ENCODE results near the gene AKAP8. TPM values are rescaled to one million over a fixed set of nuclear protein-coding genes. Genes with fewer than 3 reads are reported as not detected.

AKAP8 gene
- total and polyA plus RNA-seq, 5 donors, result 9.3 to 24.9 (median 19.2) TPM

DNA sequence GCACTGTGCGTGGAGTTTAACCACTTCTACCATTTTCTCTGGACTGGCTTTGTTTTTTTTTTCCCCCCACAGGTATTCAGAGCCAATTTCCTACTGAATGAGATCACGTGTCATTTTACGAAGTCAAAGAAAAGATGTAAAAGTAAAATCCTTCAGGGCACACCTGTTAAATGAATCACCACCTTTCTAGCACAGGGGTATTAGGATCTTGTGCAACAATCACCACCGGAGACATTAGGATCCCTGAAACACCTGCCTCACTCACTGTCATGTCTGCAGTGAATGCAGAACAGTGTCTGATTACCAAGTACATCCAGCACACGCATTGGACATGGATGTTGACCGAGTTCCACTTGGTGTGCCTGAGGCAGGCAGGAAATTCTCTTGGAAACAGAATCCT lies 64.5 kb downstream of the AKAP8 start:
- peaks cover 29% of the 10 kb centered on the region for H3K4me1 ChIP-seq (ENCODE audit: control insufficient read depth, insufficient read depth, low read length)
- H3K4me3 ChIP-seq (ENCODE audit: low read length), result no peak overlapping the region
- ATAC-seq, result no peak
- no peak overlapping the region for H3K27ac ChIP-seq (ENCODE audit: low read length)
- H3K9me3 ChIP-seq (ENCODE audit: control insufficient read depth, low read length), result no peaks in the 10 kb centered on the region
- peak in 1 of 3 donors; percentile 5 for DNase-seq
- intact Hi-C loops (cut with DNase I), result no loop called here
- H3K27me3 ChIP-seq (ENCODE audit: control insufficient read depth, insufficient read depth), result no peaks in the 10 kb centered on the region
- WGBS, result 76% methylated on average over 6 of the region's 6 CpGs

DNA sequence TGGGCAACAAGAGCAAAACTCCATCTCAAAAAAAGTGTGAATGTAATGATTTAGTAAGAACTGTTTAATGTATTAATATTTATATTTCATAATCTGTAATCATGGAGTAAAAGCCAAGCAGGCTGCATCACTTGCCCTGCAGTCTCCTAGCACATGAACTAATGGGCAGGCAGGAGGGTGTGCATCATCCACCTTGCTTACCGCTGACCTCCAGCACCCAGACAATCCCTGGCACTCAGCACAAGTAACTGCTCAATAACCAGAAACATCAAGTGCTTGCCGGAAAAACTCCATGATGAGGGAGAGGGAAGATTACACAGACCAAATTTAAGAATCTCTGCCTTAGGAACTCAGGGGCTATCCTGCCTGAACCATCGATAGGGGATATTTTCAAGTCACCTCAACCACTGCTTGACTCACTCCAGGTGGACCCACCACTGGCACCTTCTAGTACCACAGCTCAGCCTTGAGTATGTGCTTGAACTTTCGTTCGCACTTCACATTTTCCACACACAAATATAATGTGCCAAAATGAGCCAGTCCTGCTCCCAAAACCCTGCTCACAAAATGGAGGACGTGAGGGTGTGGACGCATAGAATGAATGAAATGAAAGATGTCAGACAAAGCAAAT lies 65.8 kb downstream of the AKAP8 start:
- H3K27me3 ChIP-seq (ENCODE audit: control insufficient read depth, insufficient read depth), result no peaks in the 10 kb centered on the region
- intact Hi-C loops (cut with DNase I), result no loop called here
- ATAC-seq (peak in 1 of 2 donors; percentile 14), DNase-seq (no peak)
- H3K27ac ChIP-seq (ENCODE audit: low read length), result no peak overlapping the region
- 66% methylated on average over 7 of the region's 7 CpGs for WGBS
- no peak overlapping the region for H3K4me3 ChIP-seq (ENCODE audit: low read length)
- H3K9me3 ChIP-seq (ENCODE audit: control insufficient read depth, low read length), result no peaks in the 10 kb centered on the region
- peaks cover 31% of the 10 kb centered on the region for H3K4me1 ChIP-seq (ENCODE audit: control insufficient read depth, insufficient read depth, low read length)

GRCh38 chr19:15307169-15307568 lies 72.4 kb downstream of the AKAP8 start:
- ATAC-seq (no peak), DNase-seq (no peak)
- intact Hi-C loops (cut with DNase I), result no loop called here

GRCh38 chr19:15305582-15306334 lies 73.8 kb downstream of the AKAP8 start:
- DNase-seq (no peak), ATAC-seq (no peak)
- Histone ChIP-seq H3K9me3 (ENCODE audit: control insufficient read depth, low read length) (no peaks in the 10 kb centered on the region), H3K27me3 (ENCODE audit: control insufficient read depth, insufficient read depth) (no peaks in the 10 kb centered on the region), H3K4me1 (ENCODE audit: control insufficient read depth, insufficient read depth, low read length) (peaks cover 24% of the 10 kb centered on the region), H3K4me3 (ENCODE audit: low read length) (no peak overlapping the region), H3K27ac (ENCODE audit: low read length) (no peak overlapping the region)
- 68% methylated on average over 3 of the region's 3 CpGs for WGBS
- intact Hi-C loops (cut with DNase I), result no loop called here

More at GRCh38 chr19:15307169-15307568, 72.4 kb downstream of the AKAP8 start:
- no peaks in the 10 kb centered on the region for H3K27me3 ChIP-seq (ENCODE audit: control insufficient read depth, insufficient read depth)
- H3K9me3 ChIP-seq (ENCODE audit: control insufficient read depth, low read length), result no peaks in the 10 kb centered on the region
- WGBS, result 93% methylated on average over 2 of the region's 2 CpGs
- no peak overlapping the region for H3K27ac ChIP-seq (ENCODE audit: low read length)
- peaks cover 23% of the 10 kb centered on the region for H3K4me1 ChIP-seq (ENCODE audit: control insufficient read depth, insufficient read depth, low read length)
- H3K4me3 ChIP-seq (ENCODE audit: low read length), result no peak overlapping the region

GRCh38 chr19:15304140-15304705 lies 75.4 kb downstream of the AKAP8 start:
- peak in 1 of 3 donors; percentile 58 for DNase-seq
- ATAC-seq, result peak; percentile 57 to 71
- WGBS, result 46% methylated on average over 10 of the region's 10 CpGs
- Histone ChIP-seq H3K27ac (ENCODE audit: low read length) (no peak overlapping the region), H3K27me3 (ENCODE audit: control insufficient read depth, insufficient read depth) (no peaks in the 10 kb centered on the region), H3K4me3 (ENCODE audit: low read length) (no peak overlapping the region), H3K9me3 (ENCODE audit: control insufficient read depth, low read length) (no peaks in the 10 kb centered on the region), H3K4me1 (ENCODE audit: control insufficient read depth, insufficient read depth, low read length) (peaks cover 26% of the 10 kb centered on the region)
- intact Hi-C loops (cut with DNase I), result no loop called here

Other genes starting within 250 kb of the AKAP8 start
- 10 to 100 TPM; 11.3 to 22.1 (median 17.2) TPM for gene NOTCH3, start 178.8 kb downstream of the AKAP8 start, total RNA-seq
- 10.9 TPM for gene NOTCH3, start 178.8 kb downstream of the AKAP8 start, polyA plus RNA-seq
- under 1 TPM in 2 of 4 donors, not detected in 2; 0.11 to 0.17 TPM for gene EPHX3, start 147.3 kb downstream of the AKAP8 start, total RNA-seq
- gene EPHX3, start 147.3 kb downstream of the AKAP8 start, polyA plus RNA-seq, result 0.09 TPM
- 10 to 100 TPM; 51.1 to 62.8 (median 59.2) TPM for gene BRD4, start 47.2 kb downstream of the AKAP8 start, total RNA-seq
- 29.6 TPM for gene BRD4, start 47.2 kb downstream of the AKAP8 start, polyA plus RNA-seq
- 100 to 1,000 TPM in 1 of 4 donors, 10 to 100 TPM in 3; 64.4 to 106 (median 86.1) TPM for gene AKAP8L, start 39.2 kb upstream of the AKAP8 start, total RNA-seq
- 66.5 TPM for gene AKAP8L, start 39.2 kb upstream of the AKAP8 start, polyA plus RNA-seq
- gene WIZ, start 70.2 kb upstream of the AKAP8 start, total RNA-seq, result 10 to 100 TPM; 28.9 to 36.5 (median 33.3) TPM
- gene WIZ, start 70.2 kb upstream of the AKAP8 start, polyA plus RNA-seq, result 28.0 TPM
- 1 to 10 TPM in 2 of 4 donors, under 1 TPM in 2; 0.68 to 2.5 (median 1.3) TPM for gene RASAL3, start 84.8 kb upstream of the AKAP8 start, total RNA-seq
- 0.66 TPM for gene RASAL3, start 84.8 kb upstream of the AKAP8 start, polyA plus RNA-seq
- gene PGLYRP2, start 99.7 kb upstream of the AKAP8 start, total RNA-seq, result not detected
- gene PGLYRP2, start 99.7 kb upstream of the AKAP8 start, polyA plus RNA-seq, result not detected
- gene CYP4F22, start 128.7 kb upstream of the AKAP8 start, total RNA-seq, result not detected
- not detected for gene CYP4F22, start 128.7 kb upstream of the AKAP8 start, polyA plus RNA-seq
- not detected for gene CYP4F8, start 235.4 kb upstream of the AKAP8 start, total RNA-seq
- not detected for gene CYP4F8, start 235.4 kb upstream of the AKAP8 start, polyA plus RNA-seq